Parathyroid adenoma (tissue), 2 donors: Measurements from ENCODE around the gene LTBP2.

ENCODE experiments used
- H2AFZ ChIP-seq: fragments of 300-600 bp; sonication (generic); one replicate; pipeline ENCODE4 v1.7.0; 2017; ENCODE audit warnings: antibody characterized with exemption, mild to moderate bottlenecking
- H3K27ac ChIP-seq: fragments of 300-600 bp; sonication (generic); one replicate; pipeline ENCODE4 v1.7.0; 2017
- H3K27me3 ChIP-seq: fragments of 300-600 bp; sonication (generic); one replicate; pipeline ENCODE4 v1.7.0; 2017; ENCODE audit warnings: low read length; ENCODE audit not compliant: control insufficient read depth, insufficient read depth
- H3K36me3 ChIP-seq: fragments of 300-600 bp; sonication (generic); one replicate; pipeline ENCODE4 v1.7.0; 2017; ENCODE audit warnings: low read length; ENCODE audit not compliant: control insufficient read depth, insufficient read depth
- H3K4me1 ChIP-seq: fragments of 300-600 bp; sonication (generic); one replicate; pipeline ENCODE4 v1.7.0; 2017; ENCODE audit warnings: control low read depth
- H3K4me2 ChIP-seq: fragments of 300-600 bp; sonication (generic); one replicate; pipeline ENCODE4 v1.7.0; 2017; ENCODE audit warnings: low read length
- H3K4me3 ChIP-seq: fragments of 300-600 bp; sonication (generic); one replicate; pipeline ENCODE4 v1.7.0; 2017; ENCODE audit warnings: low read depth, low read length
- H3K79me2 ChIP-seq: fragments of 300-600 bp; sonication (generic); one replicate; pipeline ENCODE4 v1.7.0; 2017; ENCODE audit warnings: control low read depth
- H3K9ac ChIP-seq: fragments of 300-600 bp; sonication (generic); one replicate; pipeline ENCODE4 v1.7.0; 2017; ENCODE audit warnings: mild to moderate bottlenecking
- H3K9me3 ChIP-seq: fragments of 300-600 bp; sonication (generic); one replicate; pipeline ENCODE4 v1.7.0; 2017; ENCODE audit warnings: low read length; ENCODE audit not compliant: control insufficient read depth
- CTCF ChIP-seq: fragments of 300-600 bp; sonication (generic); IDR thresholded peaks from one replicate; pipeline ENCODE4 v1.7.0; 2017; ENCODE audit warnings: antibody characterized with exemption, mild to moderate bottlenecking
- donor health status: primary hyperparathyroidism.

The LTBP2 gene

GRCh38 chr14:74611650-74612349 is at the start of gene LTBP2:
LTBP2 (minus strand) TSS chr14:74612237; CDS start chr14:74611944, 293 bp downstream.
- no peak within 1 kb of the TSS for H3K9ac ChIP-seq

GRCh38 chr14:74660863-74661262 is 48.8 kb upstream of the LTBP2 start:
- H3K4me2 ChIP-seq: no peak overlapping the region
- no peak overlapping the region for H3K4me3 ChIP-seq
- peaks cover 3% of the 10 kb centered on the region for H3K4me1 ChIP-seq
- no peak for TF ChIP-seq CTCF
- H3K9ac ChIP-seq: no peak overlapping the region
- H3K9me3 ChIP-seq: no peaks in the 10 kb centered on the region
- H3K27me3 ChIP-seq: no peaks in the 10 kb centered on the region
- no peak overlapping the region for H2AFZ ChIP-seq
- no peaks in the 10 kb centered on the region for H3K36me3 ChIP-seq
- no peak overlapping the region for H3K27ac ChIP-seq
- H3K79me2 ChIP-seq: no peaks in the 10 kb centered on the region

More at GRCh38 chr14:74611650-74612349, at the start of gene LTBP2:
- H2AFZ ChIP-seq: peak within 1 kb of the TSS; percentile 82
- no peaks in the 10 kb centered on the region for H3K79me2 ChIP-seq
- no peak within 1 kb of the TSS for H3K27ac ChIP-seq
- H3K4me2 ChIP-seq: peak within 1 kb of the TSS; percentile 91
- TF ChIP-seq CTCF: no peak
- no peaks in the 10 kb centered on the region for H3K9me3 ChIP-seq
- H3K36me3 ChIP-seq: no peaks in the 10 kb centered on the region
- H3K4me3 ChIP-seq: peak within 1 kb of the TSS; percentile 60
- H3K27me3 ChIP-seq: peaks cover 5% of the 10 kb centered on the region
- H3K4me1 ChIP-seq: no peaks in the 10 kb centered on the region

GRCh38 chr14:74660167-74660566 is 48.1 kb upstream of the LTBP2 start:
- TF ChIP-seq CTCF: no peak
- Histone ChIP-seq H2AFZ (no peak overlapping the region), H3K9me3 (no peaks in the 10 kb centered on the region), H3K79me2 (no peaks in the 10 kb centered on the region), H3K36me3 (no peaks in the 10 kb centered on the region), H3K27me3 (no peaks in the 10 kb centered on the region), H3K4me3 (no peak overlapping the region), H3K9ac (no peak overlapping the region), H3K4me1 (peaks cover 3% of the 10 kb centered on the region), H3K4me2 (no peak overlapping the region), H3K27ac (no peak overlapping the region)

- no peaks in the 10 kb centered on the region for H3K79me2 ChIP-seq
- H3K9ac ChIP-seq: no peak overlapping the region
- H3K27me3 ChIP-seq: no peaks in the 10 kb centered on the region
- no peaks in the 10 kb centered on the region for H3K9me3 ChIP-seq
- H3K4me1 ChIP-seq: peaks cover 3% of the 10 kb centered on the region
- no peaks in the 10 kb centered on the region for H3K36me3 ChIP-seq
- no peak overlapping the region for H3K27ac ChIP-seq
- TF ChIP-seq CTCF: no peak
- H2AFZ ChIP-seq: no peak overlapping the region
- no peak overlapping the region for H3K4me2 ChIP-seq
- no peak overlapping the region for H3K4me3 ChIP-seq
Observed at GRCh38 chr14:74658535-74659131, 46.6 kb upstream of the LTBP2 start.
